GM21381 (cell line): Measurements from ENCODE around the gene ZBTB7C.
"Not testable (repeated sequence)": the region's sequence is repeated elsewhere in the genome, so short reads cannot be mapped to it uniquely, and the experiment has no call there.

Experiments
- ATAC-seq: cut with Tn5 transposase; IDR thresholded peaks from one replicate; pipeline ENCODE4 v1.9.1; 2021; ENCODE audit warnings: mild to moderate bottlenecking, moderate library complexity; ENCODE audit not compliant: unreplicated experiment

Gene ZBTB7C

DNA sequence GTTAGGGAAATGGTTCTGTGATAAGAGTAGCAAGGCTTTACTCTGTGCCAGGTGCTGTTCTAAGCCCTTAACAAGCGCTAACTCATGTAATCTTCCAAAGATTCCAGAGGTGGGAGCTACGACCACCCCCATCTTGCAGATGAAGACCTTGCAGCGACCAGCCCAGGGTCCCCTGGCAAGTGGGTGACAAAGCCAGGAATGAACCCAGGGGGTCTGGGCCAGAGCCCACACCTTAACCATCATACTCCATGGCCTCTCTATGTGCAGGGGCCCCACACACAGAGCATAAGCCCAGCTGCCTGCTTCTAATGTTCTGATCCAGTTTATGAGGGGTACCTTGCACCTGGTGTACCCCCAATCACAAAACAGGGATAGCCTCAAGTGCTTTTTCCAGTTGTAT is 105.3 kb downstream of the ZBTB7C start:
- ATAC-seq = no peak

DNA sequence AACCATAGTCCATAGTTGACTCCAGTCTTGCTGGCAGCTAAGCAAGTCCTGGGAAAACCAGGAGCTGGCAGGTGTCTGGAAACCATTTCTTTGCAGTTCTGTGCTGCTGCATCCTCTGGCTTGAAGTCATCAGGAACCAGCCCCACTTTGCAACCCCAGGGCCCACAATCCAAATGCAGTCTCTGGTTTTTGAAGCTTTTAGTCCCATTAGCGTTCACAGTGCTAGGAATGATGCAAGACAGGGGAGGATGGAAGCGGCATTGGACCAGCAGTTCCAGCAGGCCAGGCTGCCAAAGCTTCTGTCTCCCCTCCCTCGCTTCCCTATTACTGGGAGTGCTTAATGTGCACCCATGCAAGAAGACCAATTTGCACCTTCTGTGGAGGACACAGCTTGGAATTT is 106.4 kb downstream of the ZBTB7C start:
- no peak for ATAC-seq

DNA sequence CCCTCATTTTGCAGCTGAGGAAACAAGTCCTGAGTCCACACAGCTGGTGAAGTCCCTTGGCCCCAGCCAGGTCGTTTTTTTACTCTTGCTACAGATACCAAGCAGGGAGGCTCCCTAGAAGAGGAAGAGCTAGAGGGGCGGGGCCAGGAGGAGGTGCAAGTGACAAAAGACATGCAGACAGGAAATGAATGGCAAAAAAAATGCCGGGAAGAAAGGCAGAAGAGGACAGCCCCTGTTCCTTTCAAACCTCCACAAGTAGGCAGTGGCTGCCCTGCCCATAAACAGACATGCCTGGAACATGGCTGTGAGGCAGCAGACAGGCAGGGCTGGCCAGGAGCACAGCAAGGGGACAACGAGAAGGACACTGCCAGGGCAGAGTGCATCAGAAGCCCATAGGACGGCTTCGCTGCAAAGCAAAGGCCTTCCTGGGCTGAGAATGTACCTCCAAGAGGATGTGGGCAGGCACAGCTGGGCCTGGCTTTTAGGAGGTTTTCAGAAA is 108.7 kb downstream of the ZBTB7C start:
- ATAC-seq = no peak

DNA sequence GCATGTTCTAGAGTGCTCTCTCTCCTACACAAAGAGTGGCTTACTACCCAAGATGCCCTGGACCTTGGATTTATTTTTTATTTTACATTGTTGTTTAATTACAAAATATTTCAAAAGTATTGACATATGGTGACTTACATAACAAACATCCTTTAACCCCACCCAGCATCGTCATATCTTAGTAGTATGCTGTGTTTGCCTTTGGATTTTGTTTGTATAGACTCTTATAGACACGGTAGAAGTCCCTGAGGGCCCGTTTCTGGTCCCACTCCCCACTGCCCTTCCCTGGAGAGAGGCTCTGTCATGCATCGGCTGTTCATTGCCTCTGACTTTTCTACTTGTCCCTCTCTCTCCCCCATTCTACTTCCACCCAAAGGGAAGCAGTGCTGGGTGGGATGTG is 112.0 kb downstream of the ZBTB7C start:
- ATAC-seq = no peak

- ATAC-seq = no peak
Measured at GRCh38 chr18:48296581-48296980, 112.6 kb downstream of the ZBTB7C start.

DNA sequence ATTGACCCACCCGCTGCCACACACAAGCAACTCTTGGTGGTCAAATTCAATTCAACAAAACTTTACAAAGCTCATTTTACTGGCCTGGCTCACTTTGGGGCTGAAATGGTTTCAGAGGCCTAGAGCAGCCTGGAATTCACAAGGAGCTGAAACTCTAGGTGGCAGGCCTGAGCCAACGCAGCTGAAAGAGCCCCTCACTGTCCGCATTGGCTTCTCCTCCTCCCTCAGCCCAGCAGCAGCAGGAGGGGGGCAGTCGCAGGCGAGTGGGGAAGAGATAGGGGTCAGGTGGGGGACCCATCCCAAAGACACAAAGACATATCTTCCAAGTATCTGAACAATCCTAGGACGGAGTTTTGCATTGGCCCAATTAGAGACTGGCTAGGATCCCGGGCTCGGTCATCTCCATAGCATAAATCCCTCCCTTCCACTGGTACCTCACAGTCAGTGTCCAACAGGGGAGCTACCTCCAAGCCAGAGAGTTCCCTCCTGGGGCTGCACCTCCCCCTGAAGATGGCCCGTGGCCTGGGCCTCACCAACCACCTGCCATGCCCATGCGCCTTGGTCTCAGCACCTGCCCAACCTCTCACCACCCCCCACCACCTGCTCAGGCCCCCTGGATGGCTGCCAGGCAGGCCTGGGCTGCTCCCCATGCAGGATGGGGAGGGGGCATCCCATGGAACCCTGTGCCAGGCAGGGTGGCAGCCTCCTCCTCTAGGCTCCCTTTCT is 113.4 kb downstream of the ZBTB7C start:
- no peak for ATAC-seq

- no peak for ATAC-seq
Measured at GRCh38 chr18:48294899-48295585, 114.1 kb downstream of the ZBTB7C start.

DNA sequence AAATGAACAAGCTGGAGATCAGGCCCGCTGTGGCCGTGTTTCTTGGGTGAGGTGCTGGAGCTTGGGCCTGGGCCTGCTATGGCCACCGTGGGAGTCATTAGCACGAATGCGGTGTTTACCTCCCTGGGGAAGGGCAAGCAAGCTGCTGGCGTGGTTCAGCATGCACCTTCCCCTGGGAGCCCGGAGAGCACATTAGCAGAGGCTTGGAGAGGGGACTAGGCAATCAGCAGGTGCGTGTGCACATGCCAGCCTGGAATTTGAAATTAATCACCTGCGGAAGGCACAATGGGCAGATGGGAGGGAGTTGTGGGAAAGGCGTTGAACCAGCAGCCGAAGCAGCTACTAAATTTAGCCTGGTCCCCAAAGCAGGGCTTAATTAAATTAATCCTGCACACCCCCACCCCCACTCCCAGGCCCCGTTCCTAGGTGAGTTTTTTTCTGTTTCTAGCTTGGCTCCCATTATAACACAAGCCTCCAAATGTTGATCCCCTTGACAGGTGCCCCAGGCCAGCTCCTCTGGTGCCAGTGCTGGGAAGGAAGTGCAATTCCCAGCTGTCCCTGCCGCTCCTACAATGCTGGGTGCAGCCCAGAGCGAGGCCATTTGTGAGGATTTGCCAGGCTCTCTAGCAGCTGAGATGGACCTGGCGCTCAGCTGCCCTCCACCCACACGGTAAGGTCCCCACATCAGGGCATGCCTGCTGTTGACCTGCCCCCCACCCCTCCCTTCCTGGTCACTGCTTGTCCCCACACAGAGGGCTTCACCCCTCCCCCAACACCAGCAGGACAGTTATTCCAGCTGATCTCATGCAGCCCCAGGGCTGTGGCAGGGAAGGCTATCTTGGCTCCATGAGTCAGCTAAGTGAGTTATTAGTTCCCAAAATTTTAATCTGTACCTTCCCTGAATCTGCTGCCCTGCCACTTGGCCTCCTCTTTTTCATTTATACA is 115.0 kb downstream of the ZBTB7C start:
- no peak for ATAC-seq

GRCh38 chr18:48292782-48293424 is 116.3 kb downstream of the ZBTB7C start:
- ATAC-seq = no peak

DNA sequence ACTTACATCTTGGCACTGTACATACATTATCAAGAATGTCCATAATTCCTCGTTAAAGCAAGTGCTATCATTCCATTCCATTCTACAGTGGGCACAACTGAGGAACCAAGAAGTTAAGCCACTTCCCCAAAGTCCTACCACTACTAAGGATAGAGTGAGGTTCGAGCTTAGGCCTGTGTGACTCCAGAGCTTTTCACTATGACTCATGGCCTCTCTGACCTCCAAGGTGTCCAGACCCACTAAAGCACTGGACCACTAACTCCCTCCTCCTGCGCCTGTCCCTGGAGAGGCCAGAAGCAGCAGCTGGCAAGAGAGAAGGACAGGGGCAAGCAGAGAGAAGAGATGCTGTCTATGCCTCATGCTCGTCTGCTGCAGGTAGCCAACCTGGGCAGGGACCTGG is 117.0 kb downstream of the ZBTB7C start:
- no peak for ATAC-seq

- ATAC-seq = no peak
Measured at GRCh38 chr18:48290162-48290926, 118.8 kb downstream of the ZBTB7C start.

GRCh38 chr18:48284743-48285142 is 124.4 kb downstream of the ZBTB7C start:
- ATAC-seq = no peak

DNA sequence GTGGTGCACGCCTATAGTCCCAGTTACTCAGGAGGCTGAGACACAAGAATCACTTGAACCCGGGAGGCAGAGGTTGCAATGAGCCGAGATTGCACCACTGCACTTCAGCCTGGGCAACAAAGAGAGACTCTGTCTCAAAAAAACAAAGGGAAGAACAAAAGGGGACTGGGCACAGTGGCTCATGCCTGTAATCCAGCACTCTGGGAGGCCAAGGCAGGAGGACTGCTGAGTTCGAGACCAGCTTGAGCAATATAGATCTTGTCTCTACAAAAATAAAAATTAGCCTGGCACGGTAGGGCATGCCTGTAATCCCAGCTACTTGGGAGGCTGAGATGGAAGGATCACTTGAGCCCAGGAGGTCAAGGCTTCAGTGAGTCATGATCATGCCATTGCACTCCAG is 125.2 kb downstream of the ZBTB7C start:
- not testable (repeated sequence) for ATAC-seq

- not testable (repeated sequence) for ATAC-seq
Measured at GRCh38 chr18:48281460-48281859, 127.7 kb downstream of the ZBTB7C start.

DNA sequence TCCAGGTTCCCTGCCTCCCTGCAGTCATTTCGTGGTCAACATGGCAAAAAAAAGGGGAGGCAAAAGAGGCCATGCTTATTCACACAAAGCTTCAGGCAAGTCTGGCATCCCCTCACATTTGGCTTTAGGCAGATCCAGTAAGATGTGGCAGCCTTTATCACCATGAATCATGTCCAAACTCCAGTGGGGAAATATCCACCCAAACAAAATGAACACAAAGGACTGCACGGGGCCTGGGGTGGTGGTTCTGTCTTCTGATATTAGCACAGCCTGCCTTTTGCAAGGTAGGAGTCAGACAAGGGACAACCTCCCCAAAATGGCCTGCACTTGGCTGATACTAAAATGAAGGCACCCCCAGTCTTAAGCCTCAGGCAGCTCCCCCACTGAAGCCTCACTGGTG is 129.9 kb downstream of the ZBTB7C start:
- ATAC-seq = no peak

DNA sequence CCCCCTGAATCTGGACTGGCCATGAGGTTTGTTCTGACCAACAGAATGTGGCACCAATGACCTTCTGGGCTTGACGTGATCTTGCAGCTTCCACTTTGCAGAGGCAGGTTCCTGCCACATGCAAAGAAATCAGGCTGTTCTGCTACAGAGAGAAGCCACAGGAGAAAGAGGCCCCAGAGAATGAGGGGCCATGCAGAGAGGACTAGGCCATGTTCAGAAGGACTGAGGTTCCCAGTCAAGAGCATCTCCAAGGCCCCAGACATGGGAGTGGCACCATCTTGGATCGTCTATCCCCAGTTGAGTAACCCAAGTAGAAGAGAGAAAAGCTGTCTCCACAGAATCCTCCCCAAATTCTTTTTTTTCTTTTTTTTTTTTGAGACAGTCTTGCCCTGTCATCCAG is 131.1 kb downstream of the ZBTB7C start:
- ATAC-seq = no peak

- ATAC-seq = no peak
Measured at GRCh38 chr18:48274301-48274700, 134.9 kb downstream of the ZBTB7C start.

- no peak for ATAC-seq
Measured at GRCh38 chr18:48270929-48271328, 138.3 kb downstream of the ZBTB7C start.

DNA sequence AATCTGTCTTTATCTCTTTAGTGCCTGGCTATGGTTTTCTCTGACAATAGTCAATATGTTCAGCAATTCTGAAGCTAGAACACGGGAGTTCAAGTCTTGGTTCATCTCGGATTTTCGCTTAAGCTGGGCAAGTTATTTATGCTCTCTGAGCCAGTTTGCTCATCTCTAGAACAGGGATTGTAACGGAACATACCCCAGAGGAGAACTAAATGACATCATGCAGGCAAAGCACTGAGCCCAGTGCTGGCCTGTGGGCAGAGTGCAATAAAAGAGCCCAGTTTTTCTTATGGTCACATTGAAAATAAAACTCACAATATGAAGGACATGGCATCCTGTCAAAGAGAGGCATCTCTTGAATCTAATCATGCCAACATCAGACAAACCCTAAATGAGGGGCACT is 143.9 kb downstream of the ZBTB7C start:
- no peak for ATAC-seq
